Uterus (tissue), 4 donors: ENCODE data around the gene S100PBP. TPM values are rescaled to one million over a fixed set of nuclear protein-coding genes. Genes with fewer than 3 reads are reported as not detected.

Source experiments
- DNase-seq, 2 donors: peaks; one replicate each; pipeline ENCODE4 v3.0.0-alpha.2; 2019 to 2020
- H3K27ac ChIP-seq, 2 donors: fragments of 200-600 bp; sonication (generic); 1 replicate in 1 of 2; 2 replicates in 1 of 2; pipeline ENCODE4 v1.5.1; 2016 to 2018
- H3K27me3 ChIP-seq, 2 donors: fragments of 200-600 bp; sonication (generic); one replicate each; pipeline ENCODE4 v1.5.1; 2018 to 2019; ENCODE audit warnings: control low read depth in 1 of 2
- H3K36me3 ChIP-seq, 2 donors: fragments of 200-600 bp; sonication (generic); one replicate each; pipeline ENCODE4 v1.5.1; 2019; ENCODE audit warnings: control low read depth in 1 of 2
- H3K4me1 ChIP-seq, 2 donors: fragments of 200-600 bp; sonication (generic); one replicate each; pipeline ENCODE4 v1.5.1; 2018 to 2019; ENCODE audit warnings: control low read depth in 1 of 2
- H3K4me3 ChIP-seq, 2 donors: fragments of 200-600 bp; sonication (generic); 1 replicate in 1 of 2; 2 replicates in 1 of 2; pipeline ENCODE4 v1.5.1; 2018 to 2019; ENCODE audit warnings: mild to moderate bottlenecking in 1 of 2
- H3K9me3 ChIP-seq, 2 donors: fragments of 200-600 bp; sonication (generic); one replicate each; pipeline ENCODE4 v1.5.1; 2019; ENCODE audit warnings: control low read depth in 1 of 2
- CTCF ChIP-seq, 4 experiments: fragments of 200-600 bp in 2 of 4; fragments of 450-650 bp in 2 of 4; sonication (generic) in 2 of 4; IDR thresholded peaks; one replicate each; pipeline ENCODE4 v1.5.1; 2016 to 2019; ENCODE audit warnings: antibody characterized with exemption in 4 of 4, mild to moderate bottlenecking in 2 of 4, moderate library complexity in 1 of 4
- POLR2A ChIP-seq, 2 donors: fragments of 450-650 bp; IDR thresholded peaks; one replicate each; pipeline ENCODE4 v1.6.1; 2016; ENCODE audit warnings: antibody characterized with exemption in 2 of 2, mild to moderate bottlenecking in 1 of 2, moderate library complexity in 1 of 2
- intact Hi-C: fragments of 100-400 bp; cut with DNase I; formaldehyde crosslinking; loops from one replicate; pipeline ENCODE4 v1.15.1; 2023; ENCODE audit warnings: low total_unique reads
- total RNA-seq, 4 donors: library from RNA; depleted of rRNA in 3 of 4; stranded (reverse); fragments of >200 nt in 3 of 4; gene quantifications; one replicate each; pipeline versions ENCODE4 v1.1.0 to v1.2.4, GENCODE V29; 2014 to 2023
- donor health status: DM: yes; HTN: yes; CAD: no.

Gene S100PBP
- total RNA-seq, 4 donors from 2014 or later: 50.2 to 168 (median 76.4) TPM

DNA sequence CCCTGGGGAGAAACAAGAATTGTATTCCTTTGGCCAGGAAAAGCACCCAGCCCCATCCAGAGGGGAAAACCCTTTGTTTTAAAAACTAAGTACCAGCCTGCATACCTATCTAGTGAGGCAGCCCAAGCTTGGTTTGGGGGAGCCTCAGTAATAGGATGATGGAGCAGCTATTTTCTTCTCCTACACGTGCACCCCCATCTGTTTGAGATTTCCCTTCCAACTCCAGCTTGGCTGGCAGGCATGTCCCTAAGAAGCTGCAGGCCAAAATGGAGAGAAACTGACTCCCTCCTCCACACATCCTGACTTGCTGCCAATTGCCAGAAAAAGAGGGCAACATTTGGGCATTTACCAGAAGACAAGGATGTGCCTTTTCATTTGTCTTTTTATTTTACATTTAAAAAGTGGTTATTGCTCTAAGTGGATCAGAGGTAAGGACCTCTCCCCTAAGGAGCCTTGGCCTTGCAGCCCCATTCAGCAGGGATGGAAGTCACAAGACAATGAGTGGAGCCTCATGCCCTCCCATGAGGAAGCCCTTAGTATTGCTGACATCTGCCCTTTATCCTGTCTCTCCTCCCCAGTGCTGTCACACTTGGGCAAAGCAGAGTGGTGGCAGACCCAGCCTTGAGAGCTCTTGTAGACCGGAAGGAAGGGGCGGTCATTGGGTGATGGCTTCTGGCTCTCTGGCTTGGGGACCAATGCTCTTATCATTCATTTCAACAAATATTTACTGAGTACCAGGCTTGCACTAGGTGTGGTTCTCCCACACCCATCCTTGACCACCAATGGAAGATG, 44.6 kb downstream of the S100PBP start:
- no peak for TF ChIP-seq CTCF (IDR thresholded peaks at IDR 0.05)
- intact Hi-C loops: no loop called here
- Histone ChIP-seq H3K36me3 (no peaks in the 10 kb centered on the region), H3K9me3 (no peaks in the 10 kb centered on the region), H3K27me3 (no peaks in the 10 kb centered on the region), H3K4me1 (no peaks in the 10 kb centered on the region), H3K4me3 (no peak overlapping the region), H3K27ac (no peak overlapping the region)
- DNase-seq: no peak

GRCh38 chr1:32863218-32863880, 45.9 kb downstream of the S100PBP start:
- TF ChIP-seq CTCF (IDR thresholded peaks at IDR 0.05) (no peak), POLR2A (IDR thresholded peaks at IDR 0.05) (no peak)
- no peaks in the 10 kb centered on the region for H3K9me3 ChIP-seq
- intact Hi-C loops: no loop called here
- no peaks in the 10 kb centered on the region for H3K36me3 ChIP-seq
- H3K27me3 ChIP-seq: no peaks in the 10 kb centered on the region
- no peaks in the 10 kb centered on the region for H3K4me1 ChIP-seq
- DNase-seq: no peak
- H3K4me3 ChIP-seq: no peak overlapping the region
- no peak overlapping the region for H3K27ac ChIP-seq

GRCh38 chr1:32863881-32864245, 46.4 kb downstream of the S100PBP start:
- Histone ChIP-seq H3K27ac (no peak overlapping the region), H3K27me3 (no peaks in the 10 kb centered on the region), H3K9me3 (no peaks in the 10 kb centered on the region), H3K4me1 (no peaks in the 10 kb centered on the region), H3K36me3 (no peaks in the 10 kb centered on the region), H3K4me3 (no peak overlapping the region)
- intact Hi-C loops: no loop called here
- no peak for TF ChIP-seq POLR2A (IDR thresholded peaks at IDR 0.05)
- no peak for TF ChIP-seq CTCF (IDR thresholded peaks at IDR 0.05)
- no peak for DNase-seq

GRCh38 chr1:32864375-32865019, 47.0 kb downstream of the S100PBP start:
- no peaks in the 10 kb centered on the region for H3K36me3 ChIP-seq
- no peak for DNase-seq
- H3K4me1 ChIP-seq: no peaks in the 10 kb centered on the region
- no peak overlapping the region for H3K27ac ChIP-seq
- no peaks in the 10 kb centered on the region for H3K27me3 ChIP-seq
- no peaks in the 10 kb centered on the region for H3K9me3 ChIP-seq
- intact Hi-C loops: no loop called here
- TF ChIP-seq CTCF (IDR thresholded peaks at IDR 0.05) (no peak), POLR2A (IDR thresholded peaks at IDR 0.05) (no peak)
- no peak overlapping the region for H3K4me3 ChIP-seq
